Measurements from ENCODE around the gene CADM3.

Gene CADM3

GRCh38 chr1:159218649-159219636 lies 47.5 kb downstream of the CADM3 start:
- no peak overlapping the region for H3K27ac ChIP-seq (ENCODE audit: low read depth, low read length)
- WGBS (ENCODE audit: extremely low coverage, insufficient coverage, low lambda C conversion rate) = no CpG with 5 or more reads among the region's 14 CpGs
- no peak overlapping the region for H3K9ac ChIP-seq (ENCODE audit: low read length)
- peaks cover 7% of the 10 kb centered on the region for H3K4me1 ChIP-seq (ENCODE audit: control insufficient read depth, low read depth, low read length)
- H2BK15ac ChIP-seq (replicated peaks; ENCODE audit: low read depth) = no peak overlapping the region
- H2AK5ac ChIP-seq (ENCODE audit: low read length) = no peak overlapping the region
- H3K18ac ChIP-seq (ENCODE audit: low read length) = no peak overlapping the region
- H2BK120ac ChIP-seq (ENCODE audit: low read depth, low read length) = no peak overlapping the region
- no peaks in the 10 kb centered on the region for H3K27me3 ChIP-seq (ENCODE audit: insufficient read depth, low read length, poor library complexity)
- no peak overlapping the region for H3K4me3 ChIP-seq (ENCODE audit: low read length)
- no peak overlapping the region for H4K5ac ChIP-seq (ENCODE audit: low read length)
- H3K36me3 ChIP-seq (ENCODE audit: control insufficient read depth, insufficient read depth, low read length) = no peaks in the 10 kb centered on the region
- H3K23ac ChIP-seq (ENCODE audit: low read length) = no peak overlapping the region
- no peak overlapping the region for H4K8ac ChIP-seq (ENCODE audit: low read depth, low read length)
- no peak overlapping the region for H3K4me2 ChIP-seq (ENCODE audit: low read length)
- no peaks in the 10 kb centered on the region for H3K79me2 ChIP-seq (ENCODE audit: control insufficient read depth, insufficient read depth, low read length)
- H3K4ac ChIP-seq (ENCODE audit: low read depth, low read length) = no peak overlapping the region
- no peak overlapping the region for H2BK5ac ChIP-seq (ENCODE audit: low read length)
- H3K56ac ChIP-seq (ENCODE audit: low read length) = peak overlapping the region; percentile 67
- H3K79me1 ChIP-seq (ENCODE audit: low read length) = no peaks in the 10 kb centered on the region
- peak; percentile 17 for DNase-seq

DNA sequence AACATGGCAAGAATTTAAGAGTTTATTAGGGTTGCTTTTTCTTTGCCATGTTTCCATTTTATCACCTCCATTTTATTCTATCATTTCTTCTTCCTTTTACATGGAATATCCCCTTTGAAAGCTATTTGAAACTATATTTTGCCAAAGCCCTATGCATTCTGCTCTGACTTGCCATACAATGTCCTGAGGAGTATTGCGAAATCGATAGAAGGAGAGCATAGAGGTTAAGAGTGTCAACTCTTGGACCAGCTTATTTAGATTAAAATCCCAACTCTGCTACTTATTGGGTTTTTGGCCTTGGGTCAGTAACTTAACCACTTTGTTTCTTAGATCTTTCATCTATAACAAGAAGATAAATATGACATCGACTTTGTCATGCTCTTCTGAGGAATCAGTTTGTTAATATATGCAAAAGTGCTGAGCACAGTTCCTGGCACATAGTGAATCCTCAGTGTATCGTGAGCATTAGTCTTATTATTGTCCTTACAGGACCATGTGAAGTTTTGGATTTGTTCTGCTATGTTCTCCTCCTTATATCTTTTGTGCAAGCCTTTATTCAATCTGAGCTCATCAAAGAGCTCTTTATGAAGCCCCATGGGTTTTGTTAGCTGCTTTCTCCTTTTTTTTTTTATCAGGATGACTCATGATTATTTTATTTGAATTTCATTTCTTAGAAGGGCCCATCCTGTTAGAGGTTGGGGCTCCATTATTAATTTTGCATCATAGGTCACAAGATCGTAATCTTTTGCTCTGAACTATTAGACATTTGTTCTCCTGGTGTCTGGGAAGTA lies 50.9 kb downstream of the CADM3 start:
- DNase-seq = no peak
- Histone ChIP-seq H3K18ac (ENCODE audit: low read length) (no peak overlapping the region), H3K56ac (ENCODE audit: low read length) (no peak overlapping the region), H3K27me3 (ENCODE audit: insufficient read depth, low read length, poor library complexity) (no peaks in the 10 kb centered on the region), H2BK120ac (ENCODE audit: low read depth, low read length) (no peak overlapping the region), H3K9ac (ENCODE audit: low read length) (no peak overlapping the region), H3K23ac (ENCODE audit: low read length) (no peak overlapping the region), H3K4me2 (ENCODE audit: low read length) (no peak overlapping the region), H3K27ac (ENCODE audit: low read depth, low read length) (no peak overlapping the region), H4K8ac (ENCODE audit: low read depth, low read length) (no peak overlapping the region), H2BK15ac (replicated peaks; ENCODE audit: low read depth) (no peak overlapping the region), H3K4me1 (ENCODE audit: control insufficient read depth, low read depth, low read length) (peaks cover 7% of the 10 kb centered on the region), H2BK5ac (ENCODE audit: low read length) (no peak overlapping the region), H3K79me2 (ENCODE audit: control insufficient read depth, insufficient read depth, low read length) (no peaks in the 10 kb centered on the region), H3K4ac (ENCODE audit: low read depth, low read length) (no peak overlapping the region), H4K5ac (ENCODE audit: low read length) (no peak overlapping the region), H3K36me3 (ENCODE audit: control insufficient read depth, insufficient read depth, low read length) (no peaks in the 10 kb centered on the region), H2AK5ac (ENCODE audit: low read length) (no peak overlapping the region), H3K79me1 (ENCODE audit: low read length) (no peaks in the 10 kb centered on the region), H3K4me3 (ENCODE audit: low read length) (no peak overlapping the region)
- WGBS (ENCODE audit: extremely low coverage, insufficient coverage, low lambda C conversion rate) = no CpG with 5 or more reads among the region's 5 CpGs

- Histone ChIP-seq H2BK120ac (ENCODE audit: low read depth, low read length) (no peak overlapping the region), H3K4me1 (ENCODE audit: control insufficient read depth, low read depth, low read length) (peaks cover 7% of the 10 kb centered on the region), H2AK5ac (ENCODE audit: low read length) (no peak overlapping the region), H4K5ac (ENCODE audit: low read length) (no peak overlapping the region), H3K56ac (ENCODE audit: low read length) (no peak overlapping the region), H2BK5ac (ENCODE audit: low read length) (no peak overlapping the region), H3K18ac (ENCODE audit: low read length) (no peak overlapping the region), H2BK15ac (replicated peaks; ENCODE audit: low read depth) (no peak overlapping the region), H3K4ac (ENCODE audit: low read depth, low read length) (no peak overlapping the region), H3K27me3 (ENCODE audit: insufficient read depth, low read length, poor library complexity) (no peaks in the 10 kb centered on the region), H3K27ac (ENCODE audit: low read depth, low read length) (no peak overlapping the region), H3K79me2 (ENCODE audit: control insufficient read depth, insufficient read depth, low read length) (no peaks in the 10 kb centered on the region), H3K9ac (ENCODE audit: low read length) (no peak overlapping the region), H3K79me1 (ENCODE audit: low read length) (no peaks in the 10 kb centered on the region), H3K23ac (ENCODE audit: low read length) (no peak overlapping the region), H3K36me3 (ENCODE audit: control insufficient read depth, insufficient read depth, low read length) (no peaks in the 10 kb centered on the region), H3K4me2 (ENCODE audit: low read length) (no peak overlapping the region), H3K4me3 (ENCODE audit: low read length) (no peak overlapping the region), H4K8ac (ENCODE audit: low read depth, low read length) (no peak overlapping the region)
- no peak for DNase-seq
- no CpG with 5 or more reads among the region's 2 CpGs for WGBS (ENCODE audit: extremely low coverage, insufficient coverage, low lambda C conversion rate)
Measured at GRCh38 chr1:159223004-159223403, 51.6 kb downstream of the CADM3 start.

GRCh38 chr1:159228554-159228953 lies 57.1 kb downstream of the CADM3 start:
- no peak overlapping the region for H2BK120ac ChIP-seq (ENCODE audit: low read depth, low read length)
- H2AK5ac ChIP-seq (ENCODE audit: low read length) = no peak overlapping the region
- H3K79me2 ChIP-seq (ENCODE audit: control insufficient read depth, insufficient read depth, low read length) = no peaks in the 10 kb centered on the region
- no peaks in the 10 kb centered on the region for H3K79me1 ChIP-seq (ENCODE audit: low read length)
- H3K9ac ChIP-seq (ENCODE audit: low read length) = no peak overlapping the region
- no peak overlapping the region for H2BK15ac ChIP-seq (replicated peaks; ENCODE audit: low read depth)
- H4K5ac ChIP-seq (ENCODE audit: low read length) = no peak overlapping the region
- peak; percentile 62 for DNase-seq
- no peak overlapping the region for H3K4me2 ChIP-seq (ENCODE audit: low read length)
- H3K27me3 ChIP-seq (ENCODE audit: insufficient read depth, low read length, poor library complexity) = no peaks in the 10 kb centered on the region
- no peak overlapping the region for H3K4ac ChIP-seq (ENCODE audit: low read depth, low read length)
- H3K27ac ChIP-seq (ENCODE audit: low read depth, low read length) = no peak overlapping the region
- H2BK5ac ChIP-seq (ENCODE audit: low read length) = no peak overlapping the region
- H3K4me1 ChIP-seq (ENCODE audit: control insufficient read depth, low read depth, low read length) = peaks cover 3% of the 10 kb centered on the region
- WGBS (ENCODE audit: extremely low coverage, insufficient coverage, low lambda C conversion rate) = no CpG with 5 or more reads among the region's 2 CpGs
- no peak overlapping the region for H3K18ac ChIP-seq (ENCODE audit: low read length)
- H3K36me3 ChIP-seq (ENCODE audit: control insufficient read depth, insufficient read depth, low read length) = no peaks in the 10 kb centered on the region
- H3K4me3 ChIP-seq (ENCODE audit: low read length) = no peak overlapping the region
- no peak overlapping the region for H4K8ac ChIP-seq (ENCODE audit: low read depth, low read length)
- no peak overlapping the region for H3K56ac ChIP-seq (ENCODE audit: low read length)
- H3K23ac ChIP-seq (ENCODE audit: low read length) = no peak overlapping the region

- H4K5ac ChIP-seq (ENCODE audit: low read length) = no peak overlapping the region
Measured at GRCh38 chr1:159229260-159229885, 58.0 kb downstream of the CADM3 start.

More at GRCh38 chr1:159229260-159229885, 58.0 kb downstream of the CADM3 start:
- Histone ChIP-seq H3K79me1 (ENCODE audit: low read length) (no peaks in the 10 kb centered on the region), H2BK120ac (ENCODE audit: low read depth, low read length) (no peak overlapping the region), H4K8ac (ENCODE audit: low read depth, low read length) (no peak overlapping the region), H3K79me2 (ENCODE audit: control insufficient read depth, insufficient read depth, low read length) (no peaks in the 10 kb centered on the region), H3K56ac (ENCODE audit: low read length) (no peak overlapping the region), H3K27me3 (ENCODE audit: insufficient read depth, low read length, poor library complexity) (no peaks in the 10 kb centered on the region), H2BK15ac (replicated peaks; ENCODE audit: low read depth) (no peak overlapping the region), H3K4me2 (ENCODE audit: low read length) (no peak overlapping the region), H2BK5ac (ENCODE audit: low read length) (no peak overlapping the region), H3K9ac (ENCODE audit: low read length) (no peak overlapping the region), H3K18ac (ENCODE audit: low read length) (no peak overlapping the region), H3K27ac (ENCODE audit: low read depth, low read length) (no peak overlapping the region), H3K4ac (ENCODE audit: low read depth, low read length) (no peak overlapping the region), H3K4me1 (ENCODE audit: control insufficient read depth, low read depth, low read length) (peaks cover 3% of the 10 kb centered on the region), H2AK5ac (ENCODE audit: low read length) (no peak overlapping the region), H3K36me3 (ENCODE audit: control insufficient read depth, insufficient read depth, low read length) (no peaks in the 10 kb centered on the region), H3K4me3 (ENCODE audit: low read length) (no peak overlapping the region), H3K23ac (ENCODE audit: low read length) (no peak overlapping the region)
- DNase-seq = peak; percentile 45
- no CpG with 5 or more reads among the region's 8 CpGs for WGBS (ENCODE audit: extremely low coverage, insufficient coverage, low lambda C conversion rate)
